ENCODE results near the gene VIPR2. TPM values are rescaled to one million over a fixed set of nuclear protein-coding genes. Genes with fewer than 3 reads are reported as not detected.
"Not testable (repeated sequence)": the region's sequence is repeated elsewhere in the genome, so short reads cannot be mapped to it uniquely, and the experiment has no call there.

Gene VIPR2
- total and polyA plus RNA-seq, 5 experiments from 2014 or later: 0.17 to 0.62 (median 0.24) TPM; not detected in 1

- POLR2A ChIA-PET: no interaction called here
- no peak for ATAC-seq
These were observed 136.2 kb downstream of the VIPR2 start for GRCh38 chr7:159008417-159008816.

GRCh38 chr7:159007996-159008389, 136.7 kb downstream of the VIPR2 start:
- DNase-seq (no peak), ATAC-seq (no peak)
- peaks cover 0 to 4% (median 0%) of the 10 kb centered on the region in 5 donors for H3K27me3 Mint-ChIP-seq
- POLR2A ChIA-PET: no interaction called here
- H3K9me3 Mint-ChIP-seq: no peaks in the 10 kb centered on the region
- H3K27ac Mint-ChIP-seq: peak overlapping the region in 1 of 10 donors; percentile 22
- H3K4me1 Mint-ChIP-seq: no peaks in the 10 kb centered on the region
- no peaks in the 10 kb centered on the region for H3K36me3 Mint-ChIP-seq
- no peak overlapping the region for H3K4me3 Mint-ChIP-seq

More at GRCh38 chr7:159008417-159008816, 136.2 kb downstream of the VIPR2 start:
- no peak for DNase-seq
- Mint-ChIP-seq H3K9me3 (no peaks in the 10 kb centered on the region), H3K27me3 (peaks cover 0 to 4% (median 0%) of the 10 kb centered on the region in 5 donors), H3K27ac (peak overlapping the region in 1 of 10 donors; percentile 22), H3K36me3 (no peaks in the 10 kb centered on the region), H3K4me3 (no peak overlapping the region), H3K4me1 (no peaks in the 10 kb centered on the region)

GRCh38 chr7:159007364-159007995, 137.2 kb downstream of the VIPR2 start:
- peak overlapping the region in 2 of 10 donors; percentile 52 to 84 for H3K27ac Mint-ChIP-seq
- no peak for ATAC-seq
- H3K27me3 Mint-ChIP-seq: peaks cover 0 to 4% (median 0%) of the 10 kb centered on the region in 5 donors
- POLR2A ChIA-PET: no interaction called here
- no peaks in the 10 kb centered on the region for H3K36me3 Mint-ChIP-seq
- H3K9me3 Mint-ChIP-seq: no peaks in the 10 kb centered on the region
- no peak overlapping the region for H3K4me3 Mint-ChIP-seq
- DNase-seq: no peak
- no peaks in the 10 kb centered on the region for H3K4me1 Mint-ChIP-seq

- Mint-ChIP-seq H3K36me3 (no peaks in the 10 kb centered on the region), H3K9me3 (no peaks in the 10 kb centered on the region), H3K27ac (no peak overlapping the region), H3K27me3 (peaks cover 0 to 4% (median 0%) of the 10 kb centered on the region in 5 donors), H3K4me3 (peak overlapping the region in 1 of 10 donors; percentile 30), H3K4me1 (no peaks in the 10 kb centered on the region)
- POLR2A ChIA-PET: no interaction called here
- ATAC-seq (no peak), DNase-seq (no peak)
These were observed 138.0 kb downstream of the VIPR2 start for GRCh38 chr7:159006610-159007130.

- ATAC-seq, H3K36me3 Mint-ChIP-seq, H3K9me3 Mint-ChIP-seq, DNase-seq, H3K27me3 Mint-ChIP-seq, H3K27ac Mint-ChIP-seq, H3K4me3 Mint-ChIP-seq, H3K4me1 Mint-ChIP-seq, POLR2A ChIA-PET: not testable (repeated sequence)
These were observed 138.6 kb downstream of the VIPR2 start for GRCh38 chr7:159006022-159006609.

- no peak overlapping the region for H3K4me3 Mint-ChIP-seq
- H3K4me1 Mint-ChIP-seq: no peaks in the 10 kb centered on the region
These were observed 139.0 kb downstream of the VIPR2 start for GRCh38 chr7:159005618-159006017.

GRCh38 chr7:159004411-159004810, 140.3 kb downstream of the VIPR2 start:
- no peak overlapping the region for H3K4me3 Mint-ChIP-seq
- H3K27ac Mint-ChIP-seq: no peak overlapping the region
- ATAC-seq (no peak), DNase-seq (no peak)
- no peaks in the 10 kb centered on the region for H3K9me3 Mint-ChIP-seq
- POLR2A ChIA-PET: no interaction called here
- H3K36me3 Mint-ChIP-seq: no peaks in the 10 kb centered on the region
- H3K4me1 Mint-ChIP-seq: no peaks in the 10 kb centered on the region
- H3K27me3 Mint-ChIP-seq: peaks cover 2 to 10% (median 8%) of the 10 kb centered on the region in 5 donors

More at GRCh38 chr7:159005618-159006017, 139.0 kb downstream of the VIPR2 start:
- no peaks in the 10 kb centered on the region for H3K36me3 Mint-ChIP-seq
- no peaks in the 10 kb centered on the region for H3K9me3 Mint-ChIP-seq
- no peak overlapping the region for H3K27ac Mint-ChIP-seq
- ATAC-seq (no peak), DNase-seq (no peak)
- H3K27me3 Mint-ChIP-seq: peaks cover 0 to 4% (median 0%) of the 10 kb centered on the region in 5 donors
- POLR2A ChIA-PET: no interaction called here

GRCh38 chr7:159001811-159002210, 142.9 kb downstream of the VIPR2 start:
- POLR2A ChIA-PET: no interaction called here
- ATAC-seq (no peak), DNase-seq (no peak)
- peaks cover 0 to 2% (median 0%) of the 10 kb centered on the region in 9 donors for H3K9me3 Mint-ChIP-seq
- H3K4me1 Mint-ChIP-seq: peaks cover 0 to 2% (median 0%) of the 10 kb centered on the region in 4 donors
- no peak overlapping the region for H3K4me3 Mint-ChIP-seq
- peaks cover 0 to 4% (median 0%) of the 10 kb centered on the region in 3 donors for H3K36me3 Mint-ChIP-seq
- no peak overlapping the region for H3K27ac Mint-ChIP-seq
- H3K27me3 Mint-ChIP-seq: peaks cover 5 to 22% (median 12%) of the 10 kb centered on the region in 5 donors

- Mint-ChIP-seq H3K4me3 (no peak overlapping the region), H3K27me3 (peaks cover 5 to 22% (median 14%) of the 10 kb centered on the region in 5 donors), H3K36me3 (peaks cover 0 to 4% (median 0%) of the 10 kb centered on the region in 3 donors), H3K9me3 (peaks cover 0 to 3% (median 0%) of the 10 kb centered on the region in 9 donors), H3K4me1 (peaks cover 0 to 2% (median 0%) of the 10 kb centered on the region in 4 donors), H3K27ac (peak overlapping the region in 2 of 10 donors; percentile 46 to 70)
- DNase-seq: no peak
- POLR2A ChIA-PET: no interaction called here
- no peak for ATAC-seq
These were observed 143.7 kb downstream of the VIPR2 start for GRCh38 chr7:159000859-159001435.

- H3K4me3 Mint-ChIP-seq: no peak overlapping the region
- H3K4me1 Mint-ChIP-seq: peaks cover 0 to 2% (median 0%) of the 10 kb centered on the region in 4 donors
- peaks cover 0 to 9% (median under 1%) of the 10 kb centered on the region in 9 donors for H3K9me3 Mint-ChIP-seq
- POLR2A ChIA-PET: no interaction called here
- H3K27ac Mint-ChIP-seq: no peak overlapping the region
- peaks cover 0 to 4% (median under 1%) of the 10 kb centered on the region in 3 donors for H3K36me3 Mint-ChIP-seq
- no peak for ATAC-seq
- DNase-seq: no peak
- peaks cover 8 to 30% (median 22%) of the 10 kb centered on the region in 5 donors for H3K27me3 Mint-ChIP-seq
These were observed 144.6 kb downstream of the VIPR2 start for GRCh38 chr7:159000070-159000469.

GRCh38 chr7:158999496-158999895, 145.2 kb downstream of the VIPR2 start:
- DNase-seq (no peak), ATAC-seq (no peak)
- Mint-ChIP-seq H3K27ac (no peak overlapping the region), H3K9me3 (peaks cover 0 to 15% (median 6%) of the 10 kb centered on the region in 9 donors), H3K36me3 (peaks cover 0 to 6% (median 4%) of the 10 kb centered on the region in 3 donors), H3K4me1 (peaks cover 0 to 2% (median 0%) of the 10 kb centered on the region in 4 donors), H3K4me3 (no peak overlapping the region), H3K27me3 (peaks cover 13 to 36% (median 27%) of the 10 kb centered on the region in 5 donors)
- POLR2A ChIA-PET: no interaction called here

- ATAC-seq, H3K4me3 Mint-ChIP-seq, POLR2A ChIA-PET, H3K27ac Mint-ChIP-seq, H3K4me1 Mint-ChIP-seq, DNase-seq, H3K36me3 Mint-ChIP-seq: not testable (repeated sequence)
- H3K27me3 Mint-ChIP-seq: peaks cover 18 to 48% (median 38%) of the 10 kb centered on the region in 5 donors
- peaks cover 0 to 19% (median 9%) of the 10 kb centered on the region in 9 donors for H3K9me3 Mint-ChIP-seq
These were observed 146.4 kb downstream of the VIPR2 start for GRCh38 chr7:158998261-158998660.

- H3K27me3 Mint-ChIP-seq: peaks cover 23 to 56% (median 45%) of the 10 kb centered on the region in 5 donors
- peaks cover 5 to 11% (median 7%) of the 10 kb centered on the region in 4 donors for H3K4me1 Mint-ChIP-seq
- H3K36me3 Mint-ChIP-seq: peaks cover 0 to 8% (median 6%) of the 10 kb centered on the region in 3 donors
- no peak overlapping the region for H3K27ac Mint-ChIP-seq
- no peak for DNase-seq
- peaks cover 0 to 19% (median 9%) of the 10 kb centered on the region in 9 donors for H3K9me3 Mint-ChIP-seq
- H3K4me3 Mint-ChIP-seq: peak overlapping the region in 2 of 10 donors; percentile 48 to 74
- POLR2A ChIA-PET: no interaction called here
- no peak for ATAC-seq
These were observed 147.2 kb downstream of the VIPR2 start for GRCh38 chr7:158997471-158997870.

Data from naive thymus-derived CD8-positive, alpha-beta T cell (primary cell).